GM19455 (cell line): ENCODE data around the gene PADI3.
"Not testable (repeated sequence)": the region's sequence is repeated elsewhere in the genome, so short reads cannot be mapped to it uniquely, and the experiment has no call there.

ENCODE experiments used
- ATAC-seq: cut with Tn5 transposase; IDR thresholded peaks from one replicate; pipeline ENCODE4 v1.9.1; 2021; ENCODE audit not compliant: unreplicated experiment

The PADI3 gene

DNA sequence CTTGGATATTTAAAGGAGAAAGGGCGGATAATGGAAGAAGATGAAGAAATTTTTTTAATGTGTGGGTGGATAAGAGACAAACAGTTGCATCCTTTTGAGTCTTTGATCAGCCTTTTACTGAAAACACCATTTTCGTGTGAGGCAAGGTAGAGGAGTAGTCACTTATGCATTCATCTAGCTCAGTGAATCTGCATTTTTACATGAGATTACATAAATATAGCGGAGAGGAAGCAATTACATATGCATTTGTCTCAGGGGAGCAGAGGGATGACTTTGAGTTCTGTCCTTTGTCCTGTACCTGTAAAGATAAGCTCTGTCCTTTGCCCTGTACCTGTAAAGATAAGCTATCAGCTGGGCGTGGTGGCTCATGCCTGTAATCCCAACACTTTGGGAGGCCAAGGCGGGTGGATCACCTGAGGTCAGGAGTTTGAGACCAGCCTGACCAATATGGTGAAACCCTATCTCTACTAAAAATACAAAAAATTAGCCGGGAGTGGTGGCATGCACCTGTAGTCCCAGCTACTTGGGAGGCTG lies 73.0 kb downstream of the PADI3 start:
- not testable (repeated sequence) for ATAC-seq

DNA sequence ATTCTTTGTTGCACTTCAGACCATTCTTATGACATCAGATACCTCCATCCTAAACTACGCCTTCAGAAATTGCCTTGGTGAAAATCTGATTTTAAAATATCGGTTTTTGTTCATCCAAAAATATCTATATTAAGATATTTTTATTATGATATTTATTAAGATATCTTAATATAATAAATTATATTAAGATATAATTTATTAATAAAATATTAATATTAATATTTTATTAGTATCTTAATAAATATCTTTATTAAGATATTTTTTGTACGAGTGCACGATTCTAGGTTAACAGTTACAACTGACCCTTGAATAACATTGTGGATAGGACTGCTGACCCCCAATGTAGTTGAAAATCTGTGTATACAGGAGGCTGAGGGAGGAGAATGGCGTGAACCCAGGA lies 80.0 kb downstream of the PADI3 start:
- no peak for ATAC-seq

DNA sequence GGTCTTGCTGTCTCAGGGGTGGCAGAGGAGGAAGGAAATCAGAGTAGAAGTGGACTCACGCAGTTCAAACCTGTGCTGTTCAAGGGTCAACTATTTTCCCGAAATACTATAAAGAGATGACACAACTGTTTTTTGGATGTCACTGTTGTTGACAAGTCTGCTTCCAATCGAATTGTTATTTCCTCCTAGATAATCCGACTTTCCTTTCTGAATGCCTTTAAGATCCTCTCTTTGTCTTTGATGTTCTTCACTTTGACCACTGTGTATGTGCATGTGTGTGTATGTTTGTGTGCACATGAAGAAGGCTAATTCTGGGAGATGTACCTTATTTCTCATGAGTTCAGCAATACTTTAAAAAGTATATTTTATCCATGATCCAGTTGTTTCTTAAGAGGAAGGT lies 80.7 kb downstream of the PADI3 start:
- no peak for ATAC-seq

DNA sequence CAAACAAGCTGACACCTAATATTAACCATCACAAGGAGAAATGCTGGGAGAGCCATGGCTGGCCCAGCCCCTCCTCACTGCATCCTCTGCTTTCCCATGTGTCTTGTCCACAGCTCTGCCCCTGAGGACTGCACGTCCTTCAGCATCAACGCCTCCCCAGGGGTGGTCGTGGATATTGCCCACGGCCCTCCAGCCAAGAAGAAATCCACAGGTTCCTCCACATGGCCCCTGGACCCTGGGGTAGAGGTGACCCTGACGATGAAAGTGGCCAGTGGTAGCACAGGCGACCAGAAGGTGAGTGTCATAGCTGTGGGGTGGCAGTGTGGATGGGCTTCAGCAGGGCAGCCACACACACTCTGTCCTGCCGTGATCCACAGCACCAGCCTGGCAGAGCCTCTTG lies 82.0 kb downstream of the PADI3 start:
- no peak for ATAC-seq

DNA sequence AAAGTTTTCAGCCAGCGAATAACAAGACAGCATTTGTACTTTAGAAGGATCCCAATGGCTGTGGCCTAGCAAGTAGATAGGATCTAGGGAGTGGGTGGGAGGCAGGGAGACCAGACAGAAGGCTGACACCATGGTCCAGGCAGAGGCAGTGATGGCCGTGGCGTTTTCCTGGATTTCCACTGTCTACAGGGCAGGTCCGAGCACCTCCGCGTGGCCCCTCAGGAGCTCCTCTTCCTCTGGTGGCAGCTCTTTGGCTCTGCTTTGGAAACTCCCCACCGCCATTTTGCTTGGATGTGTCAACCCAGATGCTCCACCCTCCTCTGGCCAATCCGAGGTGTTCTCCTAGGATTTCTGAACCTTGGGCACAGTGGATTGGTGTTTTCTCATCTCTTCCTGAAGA lies 84.2 kb downstream of the PADI3 start:
- no peak for ATAC-seq
